ENCODE data around the gene PPP1R3G. TPM values are rescaled to one million over a fixed set of nuclear protein-coding genes. Genes with fewer than 3 reads are reported as not detected.

The PPP1R3G gene
- total and polyA plus RNA-seq, 2 of the 13 experiments (the other 11 are each of a cell fraction or from before 2014, with no cell fraction given), result 1.2 to 1.3 TPM

- TF ChIP-seq PITX1 (CRISPR knock-in tag; IDR thresholded peaks at IDR 0.05), result 0 out of 2 replicates have a peak, but pooled peaks have one; percentile 34
- 0 out of 2 replicates have a peak, but pooled peaks have one; percentile 48 for TF ChIP-seq ZSCAN30 (CRISPR knock-in tag; IDR thresholded peaks at IDR 0.05)
- TF ChIP-seq PBX2 (CRISPR knock-in tag; IDR thresholded peaks at IDR 0.05), result no peak
- TF ChIP-seq RFXAP (CRISPR knock-in tag; IDR thresholded peaks at IDR 0.05; ENCODE audit: borderline replicate concordance), result 0 out of 2 replicates have a peak, but pooled peaks have one; percentile 49
- TF ChIP-seq ZNF317 (CRISPR knock-in tag; IDR thresholded peaks at IDR 0.05), result 0 out of 2 replicates have a peak, but pooled peaks have one; percentile 63
- TF ChIP-seq ZSCAN31 (CRISPR knock-in tag; IDR thresholded peaks at IDR 0.05; ENCODE audit: low read depth), result no peak
- TF ChIP-seq FOXA1 (IDR thresholded peaks at IDR 0.05), result no peak
- peak; percentile 80 for TF ChIP-seq FOXA1 (CRISPR knock-in tag; IDR thresholded peaks at IDR 0.05)
- 0 out of 2 replicates have a peak, but pooled peaks have one; percentile 33 for TF ChIP-seq HHEX (CRISPR knock-in tag; IDR thresholded peaks at IDR 0.05)
- TF ChIP-seq SPEN (CRISPR knock-in tag; IDR thresholded peaks at IDR 0.05; ENCODE audit: low read depth), result peak; percentile 26; the same call in 1 of the 2 replicates
- TF ChIP-seq HNRNPK (IDR thresholded peaks at IDR 0.05; ENCODE audit: low read depth, low read length, poor library complexity, severe bottlenecking), result no peak
- 0 out of 2 replicates have a peak, but pooled peaks have one; percentile 37 for TF ChIP-seq IRF9 (CRISPR knock-in tag; IDR thresholded peaks at IDR 0.05; ENCODE audit: borderline replicate concordance)
- TF ChIP-seq ZNF577 (CRISPR knock-in tag; IDR thresholded peaks at IDR 0.05; ENCODE audit: borderline replicate concordance, low read depth), result no peak
- peak; percentile 85 for TF ChIP-seq ZNF12 (CRISPR knock-in tag; IDR thresholded peaks at IDR 0.05)
- peak; percentile 69; the same call in 1 of the 2 replicates for TF ChIP-seq ZNF331 (CRISPR knock-in tag; IDR thresholded peaks at IDR 0.05)
- TF ChIP-seq THAP11 (CRISPR knock-in tag; IDR thresholded peaks at IDR 0.05), result 0 out of 2 replicates have a peak, but pooled peaks have one; percentile 28
- TF ChIP-seq SP2 (CRISPR knock-in tag; IDR thresholded peaks at IDR 0.05), result no peak
- TF ChIP-seq HNF4A (CRISPR knock-in tag; IDR thresholded peaks at IDR 0.05), result peak; percentile 36
- peak; percentile 44; the same call in 1 of the 2 replicates for TF ChIP-seq IRF2 (CRISPR knock-in tag; IDR thresholded peaks at IDR 0.05)
- 0 out of 2 replicates have a peak, but pooled peaks have one; percentile 19 for TF ChIP-seq PATZ1 (CRISPR knock-in tag; IDR thresholded peaks at IDR 0.05)
- TF ChIP-seq ZNF547 (CRISPR knock-in tag; IDR thresholded peaks at IDR 0.05), result peak; percentile 47; the same call in 1 of the 2 replicates
- TF ChIP-seq KLF12 (CRISPR knock-in tag; IDR thresholded peaks at IDR 0.05; ENCODE audit: borderline replicate concordance), result 0 out of 2 replicates have a peak, but pooled peaks have one; percentile 33
- peak; percentile 74 for TF ChIP-seq PAXIP1 (CRISPR knock-in tag; conservative IDR thresholded peaks at IDR 0.05)
Observed at GRCh38 chr6:5115168-5115567, 30.0 kb downstream of the PPP1R3G start (continued).
